ENCODE measurements around the gene EIF4A3.

The EIF4A3 gene

DNA sequence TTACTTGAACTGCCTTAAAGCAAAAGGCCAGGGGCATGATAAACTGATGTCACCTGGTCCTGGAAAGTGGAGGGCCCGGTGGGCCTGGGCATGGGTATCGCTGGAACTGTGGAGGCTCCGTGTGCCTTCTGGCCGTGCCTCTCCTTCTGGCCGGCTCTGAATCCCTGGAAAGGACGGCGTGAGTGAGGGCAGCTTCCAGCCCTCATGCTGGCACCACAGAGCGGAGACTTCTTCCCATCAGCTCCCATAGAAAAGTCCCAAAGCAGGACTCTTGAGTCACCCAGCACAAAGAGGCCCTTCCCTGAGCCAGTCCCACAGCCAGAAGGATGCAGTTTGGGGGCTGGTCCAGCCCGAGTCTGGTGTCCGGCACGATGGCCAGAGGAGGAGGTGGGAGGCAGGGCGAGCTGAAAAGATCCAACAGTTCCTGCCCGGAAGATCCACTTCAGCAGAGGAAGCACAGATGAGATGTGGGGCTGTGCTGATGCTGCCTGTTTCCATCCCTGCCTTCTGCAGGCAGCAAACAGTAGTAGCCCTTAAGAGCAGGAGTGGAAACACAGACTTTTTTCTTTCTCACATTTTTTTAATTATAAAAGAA lies 37.8 kb downstream of the EIF4A3 start:
- TF ChIP-seq FOXA1 (IDR thresholded peaks at IDR 0.05), result no peak
- no peak for TF ChIP-seq LEF1 (IDR thresholded peaks at IDR 0.05; ENCODE audit: borderline replicate concordance)
- no peak for TF ChIP-seq ZNF384 (IDR thresholded peaks at IDR 0.05)
- no peak for TF ChIP-seq TARDBP (IDR thresholded peaks at IDR 0.05)
- DNase-seq (ENCODE audit: extremely low spot score), result no peak
- ChIA-PET POLR2A (interaction anchor here (2.3 kb wide), 1 partner anchor 8 kb away, joined by 16 read pairs; the partner anchor contains the start of gene GAA), CTCF (no interaction called here)

DNA sequence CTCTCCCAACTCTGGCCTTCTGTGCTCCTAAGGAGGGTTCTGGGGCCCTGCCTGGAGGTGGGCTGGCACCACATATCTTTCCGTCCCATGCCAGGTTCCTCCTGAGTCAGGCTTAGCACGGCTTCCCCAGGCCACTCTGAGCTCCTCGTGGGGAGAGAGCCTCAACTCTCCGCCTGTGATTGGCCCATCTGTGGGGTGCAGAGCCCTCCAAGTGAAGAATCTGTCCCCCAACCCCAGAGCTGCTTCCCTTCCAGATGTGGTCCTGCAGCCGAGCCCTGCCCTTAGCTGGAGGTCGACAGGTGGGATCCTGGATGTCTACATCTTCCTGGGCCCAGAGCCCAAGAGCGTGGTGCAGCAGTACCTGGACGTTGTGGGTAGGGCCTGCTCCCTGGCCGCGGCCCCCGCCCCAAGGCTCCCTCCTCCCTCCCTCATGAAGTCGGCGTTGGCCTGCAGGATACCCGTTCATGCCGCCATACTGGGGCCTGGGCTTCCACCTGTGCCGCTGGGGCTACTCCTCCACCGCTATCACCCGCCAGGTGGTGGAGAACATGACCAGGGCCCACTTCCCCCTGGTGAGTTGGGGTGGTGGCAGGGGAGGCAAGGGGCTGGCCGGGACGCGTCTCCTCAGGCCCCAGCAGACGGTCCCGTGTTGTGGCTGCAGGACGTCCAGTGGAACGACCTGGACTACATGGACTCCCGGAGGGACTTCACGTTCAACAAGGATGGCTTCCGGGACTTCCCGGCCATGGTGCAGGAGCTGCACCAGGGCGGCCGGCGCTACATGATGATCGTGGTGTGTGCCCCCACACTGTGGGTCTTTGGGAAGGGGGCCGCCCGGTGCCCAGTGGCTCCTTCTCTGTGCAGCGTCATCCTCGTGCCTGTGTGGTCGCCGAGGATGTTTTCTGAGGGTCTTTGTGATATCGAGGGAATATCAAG lies 38.6 kb downstream of the EIF4A3 start:
- POLR2A ChIA-PET, result interaction anchor here (0.5 kb wide), 1 partner anchor 30 kb away, joined by 3 read pairs; no protein-coding TSS in a partner anchor
- CTCF ChIA-PET, result no interaction called here
- TF ChIP-seq FOXM1 (IDR thresholded peaks at IDR 0.05; ENCODE audit: borderline replicate concordance), result no peak
- TF ChIP-seq ELF4 (IDR thresholded peaks at IDR 0.05), result no peak
- no peak for TF ChIP-seq FOXK2 (IDR thresholded peaks at IDR 0.05)
- TF ChIP-seq SP1 (IDR thresholded peaks at IDR 0.05), result no peak
- no peak for TF ChIP-seq L3MBTL2 (conservative IDR thresholded peaks at IDR 0.05)
- TF ChIP-seq CTBP1 (IDR thresholded peaks at IDR 0.05; ENCODE audit: borderline replicate concordance), result no peak
- TF ChIP-seq ARNT (IDR thresholded peaks at IDR 0.05), result no peak
- no peak for TF ChIP-seq HDGF (IDR thresholded peaks at IDR 0.05; ENCODE audit: borderline replicate concordance)
- TF ChIP-seq LEF1 (IDR thresholded peaks at IDR 0.05; ENCODE audit: borderline replicate concordance), result no peak
- no peak for TF ChIP-seq TARDBP (IDR thresholded peaks at IDR 0.05)
- no peak for TF ChIP-seq BHLHE40 (IDR thresholded peaks at IDR 0.05; ENCODE audit: borderline replicate concordance)
- TF ChIP-seq NFRKB (IDR thresholded peaks at IDR 0.05), result no peak
- TF ChIP-seq FOXA1 (IDR thresholded peaks at IDR 0.05), result no peak
- TF ChIP-seq ZNF384 (IDR thresholded peaks at IDR 0.05), result no peak
- DNase-seq (ENCODE audit: extremely low spot score), result no peak

DNA sequence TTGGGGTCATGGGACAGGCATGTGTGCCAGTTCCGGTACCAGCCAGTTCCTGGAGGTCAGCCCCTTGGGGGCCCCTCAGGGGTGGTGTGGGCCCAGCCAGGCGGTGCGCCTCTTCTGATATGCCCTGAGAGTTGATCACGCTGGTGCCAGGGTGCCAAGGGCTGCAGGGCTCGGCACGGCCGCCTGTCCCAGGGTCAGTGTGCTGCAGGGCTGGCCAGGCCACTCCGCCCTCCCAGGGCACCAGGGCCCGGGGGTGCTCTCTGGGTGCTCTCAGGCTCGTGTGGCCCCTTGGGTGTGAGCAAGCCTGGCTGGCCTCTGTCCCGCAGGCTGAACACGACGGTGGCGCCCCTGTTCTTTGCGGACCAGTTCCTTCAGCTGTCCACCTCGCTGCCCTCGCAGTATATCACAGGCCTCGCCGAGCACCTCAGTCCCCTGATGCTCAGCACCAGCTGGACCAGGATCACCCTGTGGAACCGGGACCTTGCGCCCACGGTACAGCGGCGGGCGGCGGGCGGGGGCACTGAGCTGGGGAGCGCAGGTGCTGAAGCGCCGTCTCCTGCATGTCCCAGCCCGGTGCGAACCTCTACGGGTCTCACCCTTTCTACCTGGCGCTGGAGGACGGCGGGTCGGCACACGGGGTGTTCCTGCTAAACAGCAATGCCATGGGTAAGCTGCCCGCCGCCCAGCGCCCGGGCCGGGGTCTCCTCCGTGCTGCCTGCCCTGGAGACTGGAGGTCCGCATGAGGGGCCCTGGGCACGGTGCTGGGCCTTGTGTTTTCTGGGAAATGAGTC lies 39.5 kb downstream of the EIF4A3 start:
- TF ChIP-seq ELF4 (IDR thresholded peaks at IDR 0.05), result no peak
- TF ChIP-seq SUZ12 (IDR thresholded peaks at IDR 0.05), result no peak
- no peak for TF ChIP-seq FOXA1 (IDR thresholded peaks at IDR 0.05)
- TF ChIP-seq HDGF (IDR thresholded peaks at IDR 0.05; ENCODE audit: borderline replicate concordance), result no peak
- TF ChIP-seq TARDBP (IDR thresholded peaks at IDR 0.05), result no peak
- no peak for TF ChIP-seq LEF1 (IDR thresholded peaks at IDR 0.05; ENCODE audit: borderline replicate concordance)
- TF ChIP-seq PKNOX1 (IDR thresholded peaks at IDR 0.05), result no peak
- TF ChIP-seq FOXK2 (IDR thresholded peaks at IDR 0.05), result no peak
- no peak for TF ChIP-seq FOXM1 (IDR thresholded peaks at IDR 0.05; ENCODE audit: borderline replicate concordance)
- TF ChIP-seq NFRKB (IDR thresholded peaks at IDR 0.05), result no peak
- TF ChIP-seq SP1 (IDR thresholded peaks at IDR 0.05), result no peak
- TF ChIP-seq ZNF384 (IDR thresholded peaks at IDR 0.05), result no peak
- no peak for TF ChIP-seq L3MBTL2 (conservative IDR thresholded peaks at IDR 0.05)
- no peak for TF ChIP-seq CTBP1 (IDR thresholded peaks at IDR 0.05; ENCODE audit: borderline replicate concordance)
- no peak for TF ChIP-seq BHLHE40 (IDR thresholded peaks at IDR 0.05; ENCODE audit: borderline replicate concordance)
- TF ChIP-seq ARNT (IDR thresholded peaks at IDR 0.05), result no peak
- CTCF ChIA-PET, result interaction anchor here (1.2 kb wide), 1 partner anchor 17 kb away, joined by 5 read pairs; no protein-coding TSS in a partner anchor
- POLR2A ChIA-PET, result no interaction called here
- no peak for DNase-seq (ENCODE audit: extremely low spot score)

DNA sequence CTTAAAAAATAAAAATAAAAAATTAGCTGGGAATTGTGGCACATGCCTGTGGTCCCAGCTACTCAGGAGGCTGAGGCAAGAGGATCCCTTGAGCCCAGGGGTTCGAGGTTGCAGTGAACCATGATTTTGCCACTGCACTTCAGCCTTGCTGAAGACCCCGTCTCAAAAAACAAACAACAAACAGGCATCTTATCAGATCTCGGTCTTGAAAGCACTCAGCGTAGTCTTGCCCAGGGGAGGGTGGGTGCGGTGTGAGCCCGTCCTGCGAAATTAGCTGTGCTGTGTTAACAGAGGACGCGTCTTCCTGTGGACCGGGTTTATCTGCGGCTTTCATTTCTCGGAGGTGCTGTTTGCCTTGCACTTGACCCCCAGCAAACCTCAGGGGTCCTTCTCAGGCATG lies 40.2 kb downstream of the EIF4A3 start:
- CTCF ChIA-PET, result interaction anchor here (1.2 kb wide), 1 partner anchor 18 kb away, joined by 5 read pairs; no protein-coding TSS in a partner anchor
- POLR2A ChIA-PET, result no interaction called here
- DNase-seq (ENCODE audit: extremely low spot score), result no peak
- TF ChIP-seq ZNF384 (IDR thresholded peaks at IDR 0.05) (no peak), L3MBTL2 (conservative IDR thresholded peaks at IDR 0.05) (no peak), SP1 (IDR thresholded peaks at IDR 0.05) (no peak), CTBP1 (IDR thresholded peaks at IDR 0.05; ENCODE audit: borderline replicate concordance) (no peak), LEF1 (IDR thresholded peaks at IDR 0.05; ENCODE audit: borderline replicate concordance) (no peak), PKNOX1 (IDR thresholded peaks at IDR 0.05) (no peak), SUZ12 (IDR thresholded peaks at IDR 0.05) (no peak), HDGF (IDR thresholded peaks at IDR 0.05; ENCODE audit: borderline replicate concordance) (no peak), FOXM1 (IDR thresholded peaks at IDR 0.05; ENCODE audit: borderline replicate concordance) (no peak), ARNT (IDR thresholded peaks at IDR 0.05) (no peak), FOXA1 (IDR thresholded peaks at IDR 0.05) (no peak), NFRKB (IDR thresholded peaks at IDR 0.05) (no peak), BHLHE40 (IDR thresholded peaks at IDR 0.05; ENCODE audit: borderline replicate concordance) (no peak), TARDBP (IDR thresholded peaks at IDR 0.05) (no peak), FOXK2 (IDR thresholded peaks at IDR 0.05) (no peak), ELF4 (IDR thresholded peaks at IDR 0.05) (no peak)

DNA sequence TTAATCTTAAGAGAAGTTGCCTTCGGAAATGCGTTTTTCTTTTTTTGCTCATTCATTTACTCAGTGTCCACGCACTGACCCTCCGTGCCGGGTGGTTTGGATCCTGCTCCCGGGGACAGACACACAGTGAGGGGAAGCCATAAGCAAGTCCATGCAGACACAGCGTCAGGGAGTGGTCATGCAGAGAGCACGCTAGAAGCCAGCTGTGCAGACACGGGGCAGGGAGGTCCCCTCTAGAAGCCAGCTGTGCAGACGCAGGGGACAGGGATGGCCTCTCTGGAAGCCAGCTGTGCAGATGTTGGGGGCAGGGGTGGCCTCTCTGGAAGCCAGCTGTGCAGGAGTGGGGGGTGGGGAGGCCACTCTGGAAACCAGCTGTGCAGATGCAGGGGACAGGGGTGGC lies 40.8 kb downstream of the EIF4A3 start:
- TF ChIP-seq FOXM1 (IDR thresholded peaks at IDR 0.05; ENCODE audit: borderline replicate concordance) (no peak), TARDBP (IDR thresholded peaks at IDR 0.05) (no peak), PKNOX1 (IDR thresholded peaks at IDR 0.05) (no peak), FOXA1 (IDR thresholded peaks at IDR 0.05) (no peak), ZNF384 (IDR thresholded peaks at IDR 0.05) (no peak), LEF1 (IDR thresholded peaks at IDR 0.05; ENCODE audit: borderline replicate concordance) (no peak), ARNT (IDR thresholded peaks at IDR 0.05) (no peak), NFRKB (IDR thresholded peaks at IDR 0.05) (no peak), L3MBTL2 (conservative IDR thresholded peaks at IDR 0.05) (no peak), FOXK2 (IDR thresholded peaks at IDR 0.05) (no peak), SP1 (IDR thresholded peaks at IDR 0.05) (no peak), BHLHE40 (IDR thresholded peaks at IDR 0.05; ENCODE audit: borderline replicate concordance) (no peak), CTBP1 (IDR thresholded peaks at IDR 0.05; ENCODE audit: borderline replicate concordance) (no peak), HDGF (IDR thresholded peaks at IDR 0.05; ENCODE audit: borderline replicate concordance) (no peak), SUZ12 (IDR thresholded peaks at IDR 0.05) (no peak), ELF4 (IDR thresholded peaks at IDR 0.05) (no peak)

More for the DNA sequence above, 40.8 kb downstream of the EIF4A3 start:
- CTCF ChIA-PET, result interaction anchor here (1.2 kb wide), 1 partner anchor 19 kb away, joined by 5 read pairs; no protein-coding TSS in a partner anchor
- POLR2A ChIA-PET, result no interaction called here
- no peak for DNase-seq (ENCODE audit: extremely low spot score)
